K562 (cell line): ENCODE results near the gene AIFM3. TPM values are rescaled to one million over a fixed set of nuclear protein-coding genes. Genes with fewer than 3 reads are reported as not detected.

Experiments
- ARID3B ChIP-seq: fragments of 250-450 bp; sonication (Bioruptor Pico); IDR thresholded peaks from 2 replicates; pipeline ENCODE4 v1.4.0; 2020; ENCODE audit warnings: borderline replicate concordance
- ARID4B ChIP-seq: sonication (generic); formaldehyde crosslinking; IDR thresholded peaks from 2 replicates; pipeline ENCODE4 v1.8.0; 2022; ENCODE audit warnings: mild to moderate bottlenecking, missing genetic modification reagents
- CAMTA2 ChIP-seq: fragments of 250-450 bp; sonication (Bioruptor Pico); conservative IDR thresholded peaks from 2 replicates; pipeline ENCODE4 v1.5.1; 2022
- DDX20 ChIP-seq: fragments of 450-650 bp; IDR thresholded peaks from 2 replicates; pipeline ENCODE4 v1.6.1; 2016; ENCODE audit warnings: missing genetic modification characterization, low read depth, mild to moderate bottlenecking, missing compliant biosample characterization, moderate library complexity
- E2F1 ChIP-seq: sonication (generic); formaldehyde crosslinking; IDR thresholded peaks from 2 replicates; pipeline ENCODE4 v1.8.1; 2023; ENCODE audit warnings: mild to moderate bottlenecking, missing genetic modification reagents, moderate library complexity
- GABPB2 ChIP-seq: fragments of 250-450 bp; sonication (Bioruptor Pico); conservative IDR thresholded peaks from 2 replicates; pipeline ENCODE4 v1.5.1; 2021; ENCODE audit warnings: mild to moderate bottlenecking
- KHSRP ChIP-seq: fragments of 450-650 bp; IDR thresholded peaks from 2 replicates; pipeline ENCODE4 v1.6.1; 2017
- MCM5 ChIP-seq: fragments of 450-650 bp; IDR thresholded peaks from 2 replicates; pipeline ENCODE4 v1.6.1; 2016; ENCODE audit warnings: low read depth
- MTF1 ChIP-seq: fragments of 250-450 bp; sonication (Bioruptor Pico); IDR thresholded peaks from 2 replicates; pipeline ENCODE4 v1.9.0; 2021; ENCODE audit warnings: moderate library complexity, mild to moderate bottlenecking, inconsistent platforms, borderline replicate concordance
- NCOA4 ChIP-seq: fragments of 450-650 bp; IDR thresholded peaks from 2 replicates; pipeline ENCODE4 v1.6.1; 2018; ENCODE audit warnings: mild to moderate bottlenecking; ENCODE audit not compliant: partially characterized antibody
- NELFE ChIP-seq: IDR thresholded peaks from 2 replicates; pipeline ENCODE4 v1.6.1; 2011; ENCODE audit warnings: mild to moderate bottlenecking; ENCODE audit not compliant: insufficient read depth, insufficient read length
- NFE2L1 ChIP-seq: fragments of 450-650 bp; IDR thresholded peaks from 2 replicates; pipeline ENCODE4 v1.6.1; 2016; ENCODE audit warnings: missing genetic modification characterization, low read depth, mild to moderate bottlenecking, missing compliant biosample characterization, moderate library complexity, borderline replicate concordance
- OTX1 ChIP-seq: fragments of 450-650 bp; formaldehyde crosslinking; IDR thresholded peaks from 2 replicates; pipeline ENCODE4 v1.4.0; 2022; ENCODE audit warnings: mild to moderate bottlenecking
- POLR2A ChIP-seq: fragments of 450-650 bp; conservative IDR thresholded peaks from 2 replicates; pipeline ENCODE4 v1.6.1; 2016
- PPARD ChIP-seq: fragments of 250-450 bp; sonication (Bioruptor Pico); IDR thresholded peaks from 2 replicates; pipeline ENCODE4 v1.8.0; 2022; ENCODE audit warnings: inconsistent platforms, mild to moderate bottlenecking, moderate library complexity
- SIX5 ChIP-seq, 2 experiments: IDR thresholded peaks; 2 replicates each; pipeline ENCODE4 v1.6.1; 2011; ENCODE audit warnings: low read length in 2 of 2, borderline replicate concordance in 1 of 2, low read depth in 1 of 2, mild to moderate bottlenecking in 1 of 2, moderate library complexity in 1 of 2; ENCODE audit not compliant: insufficient read depth in 1 of 2
- SMARCB1 ChIP-seq: IDR thresholded peaks from 2 replicates; pipeline ENCODE4 v1.6.1; 2011; ENCODE audit warnings: improper control_type of control experiment, low read depth; ENCODE audit not compliant: insufficient read length
- SREBF1 ChIP-seq: fragments of 150-350 bp; IDR thresholded peaks from 2 replicates; pipeline ENCODE4 v1.6.1; 2014; ENCODE audit warnings: antibody characterized with exemption, low read depth, low read length, borderline replicate concordance
- SRSF9 ChIP-seq: fragments of 200-400 bp; formaldehyde crosslinking; IDR thresholded peaks from 2 replicates; pipeline ENCODE4 v1.6.1; 2017; ENCODE audit warnings: low read depth, low read length, borderline replicate concordance
- ZNF311 ChIP-seq: fragments of 250-450 bp; sonication (Bioruptor Pico); IDR thresholded peaks from 2 replicates; pipeline ENCODE4 v1.4.0; 2020; ENCODE audit warnings: mild to moderate bottlenecking, moderate library complexity
- ZNF695 ChIP-seq: fragments of 450-650 bp; formaldehyde crosslinking; IDR thresholded peaks from 2 replicates; pipeline ENCODE4 v1.4.0; 2020; ENCODE audit warnings: mild to moderate bottlenecking, moderate library complexity
- ZNF696 ChIP-seq: fragments of 250-450 bp; sonication (Bioruptor Pico); conservative IDR thresholded peaks from 2 replicates; pipeline ENCODE4 v1.4.0; 2020; ENCODE audit warnings: mild to moderate bottlenecking, moderate library complexity
- ZNF707 ChIP-seq: fragments of 250-450 bp; sonication (Bioruptor Pico); conservative IDR thresholded peaks from 2 replicates; pipeline ENCODE4 v1.8.0; 2022; ENCODE audit warnings: inconsistent platforms, mild to moderate bottlenecking, moderate library complexity
- polyA plus RNA-seq, 8 experiments: library from polyadenylated mRNA; depleted of rRNA in 4 of 8; stranded (reverse) in 5 of 8; unstranded in 3 of 8; fragments of >200 nt; fragmentation: Nextera tagmentation in 2 of 8; fragmentation: Illumina TruSeq in 1 of 8; extraction: Ambion mirVana in 2 of 8; extraction: Trizol in 1 of 8; gene quantifications; 2 replicates each; pipeline versions ENCODE4 v1.2.1 to v1.2.3, GENCODE V29; 2011 to 2014; ENCODE audit warnings: inconsistent platforms in 1 of 8, missing spikeins in 1 of 8
- total RNA-seq, 7 experiments: library from RNA; depleted of rRNA in 6 of 7; stranded (reverse); fragments of >200 nt in 6 of 7; fragmentation: Illumina TruSeq in 2 of 7; extraction: Trizol in 2 of 7; gene quantifications; 2 replicates each; pipeline versions ENCODE4 v1.2.1 to v1.2.3, GENCODE V29; 2011 to 2021; ENCODE audit warnings: low replicate concordance in 1 of 7

The AIFM3 gene
- total and polyA plus RNA-seq, 9 of the 15 experiments (the other 6 are each of a cell fraction or from before 2014, with no cell fraction given): 0.03 to 0.20 (median 0.07) TPM; not detected in 1

GRCh38 chr22:20975541-20976290 lies 8.7 kb downstream of the AIFM3 start (continued):
- TF ChIP-seq SMARCB1 (no peak), GABPB2 (CRISPR knock-in tag) (no peak), OTX1 (CRISPR knock-in tag) (no peak), POLR2A (no peak), PPARD (CRISPR knock-in tag) (no peak), MTF1 (CRISPR knock-in tag) (0 out of 2 replicates have a peak, but pooled peaks have one; percentile 26), SREBF1 (no peak), NELFE (no peak), CAMTA2 (CRISPR knock-in tag) (no peak), ARID3B (CRISPR knock-in tag) (0 out of 2 replicates have a peak, but pooled peaks have one; percentile 25), SIX5 (IDR thresholded peaks at IDR 0.05; ENCODE audit: borderline replicate concordance in 1 of 2, insufficient read depth in 1 of 2, low read depth in 1 of 2, low read length in 2 of 2) (no peak), ZNF707 (CRISPR knock-in tag) (no peak), KHSRP (no peak), E2F1 (CRISPR knock-in tag) (peak; percentile 34; the same call in 1 of the 2 replicates), DDX20 (tag) (no peak), ARID4B (CRISPR knock-in tag) (no peak), MCM5 (peak; percentile 83; the same call in 1 of the 2 replicates), NFE2L1 (tag) (no peak), ZNF696 (CRISPR knock-in tag) (no peak), ZNF695 (CRISPR knock-in tag) (no peak), NCOA4 (no peak), ZNF311 (CRISPR knock-in tag) (no peak), SRSF9 (no peak)
